Keratinocyte (primary cell): ENCODE data around the gene ALDOA. TPM values are rescaled to one million over a fixed set of nuclear protein-coding genes. Genes with fewer than 3 reads are reported as not detected.

Experiments
- DNase-seq: peaks from one replicate; pipeline ENCODE4 v3.0.0-alpha.2; 2011; ENCODE audit warnings: low read depth, missing footprints, low spot score
- FAIRE-seq: peaks from 2 replicates; lab custom pipeline; 2011; peaks lifted over from hg19 to GRCh38; lab: Jason Lieb, UNC
- H2AFZ ChIP-seq: 2 replicates; pipeline ENCODE4 v1.6.0; 2012; ENCODE audit warnings: low read length, control low read depth, inconsistent platforms; ENCODE audit not compliant: control insufficient read depth
- H3K27ac ChIP-seq: 2 replicates; pipeline ENCODE4 v1.5.1; 2011; ENCODE audit warnings: low read length; ENCODE audit not compliant: control insufficient read depth, insufficient read depth
- H3K27me3 ChIP-seq: 3 replicates; pipeline ENCODE4 v1.6.0; 2011; ENCODE audit warnings: low read length; ENCODE audit not compliant: control insufficient read depth, insufficient read depth; ENCODE audit errors: extremely low read depth
- H3K36me3 ChIP-seq, 2 experiments: 2 replicates in 1 of 2; 3 replicates in 1 of 2; pipeline ENCODE4 v1.5.1; 2011; ENCODE audit warnings: low read length in 2 of 2, mild to moderate bottlenecking in 1 of 2; ENCODE audit not compliant: control insufficient read depth in 2 of 2, insufficient read depth in 2 of 2; ENCODE audit errors: extremely low read depth in 1 of 2
- H3K4me1 ChIP-seq: 3 replicates; pipeline ENCODE4 v1.5.1; 2011; ENCODE audit warnings: low read length; ENCODE audit not compliant: control insufficient read depth, insufficient read depth; ENCODE audit errors: extremely low read depth
- H3K4me2 ChIP-seq: 3 replicates; pipeline ENCODE4 v1.6.0; 2011; ENCODE audit warnings: low read depth, low read length; ENCODE audit not compliant: control insufficient read depth, insufficient read depth; ENCODE audit errors: extremely low read depth
- H3K4me3 ChIP-seq, 3 experiments: fragments of 200-600 bp in 1 of 3; sonication (generic) in 1 of 3; 2 replicates in 2 of 3; 3 replicates in 1 of 3; pipeline ENCODE4 v1.5.1; 2011 to 2016; ENCODE audit warnings: low read length in 3 of 3, mild to moderate bottlenecking in 3 of 3, control low read depth in 2 of 3, inconsistent platforms in 1 of 3, low read depth in 1 of 3, mixed read lengths in 1 of 3, mixed run types in 1 of 3, moderate library complexity in 1 of 3; ENCODE audit not compliant: control insufficient read depth in 2 of 3, insufficient read depth in 2 of 3; ENCODE audit errors: extremely low read depth in 1 of 3
- H3K79me2 ChIP-seq: 2 replicates; pipeline ENCODE4 v1.6.0; 2012; ENCODE audit warnings: low read length; ENCODE audit not compliant: control insufficient read depth, insufficient read depth
- H3K9ac ChIP-seq: 3 replicates; pipeline ENCODE4 v1.6.0; 2011; ENCODE audit warnings: low read length; ENCODE audit not compliant: control insufficient read depth, insufficient read depth; ENCODE audit errors: extremely low read depth
- H3K9me1 ChIP-seq: 3 replicates; pipeline ENCODE4 v1.6.0; 2011; ENCODE audit warnings: low read length; ENCODE audit not compliant: control insufficient read depth, insufficient read depth; ENCODE audit errors: extremely low read depth
- H3K9me3 ChIP-seq: 2 replicates; pipeline ENCODE4 v1.5.1; 2012; ENCODE audit warnings: low read depth, low read length; ENCODE audit not compliant: control insufficient read depth
- H4K20me1 ChIP-seq: 3 replicates; pipeline ENCODE4 v1.6.0; 2011; ENCODE audit warnings: low read length; ENCODE audit not compliant: control insufficient read depth, insufficient read depth; ENCODE audit errors: extremely low read depth
- EZH2 ChIP-seq: IDR thresholded peaks from one replicate; pipeline ENCODE4 v1.6.1; 2012; ENCODE audit warnings: inconsistent platforms, mild to moderate bottlenecking, low read length, moderate library complexity
- dilution Hi-C: fragments of 300-500 bp; cut with MboI; formaldehyde crosslinking; loops from one replicate; pipeline ENCODE4 v1.7.0; 2020; ENCODE audit warnings: low sequenced_read_pairs; ENCODE audit not compliant: extremely low pct_ligation_motif_present
- polyA plus RNA-seq, 5 experiments: library from polyadenylated mRNA; depleted of rRNA in 3 of 5; stranded (reverse) in 3 of 5; stranded (forward) in 1 of 5; unstranded in 1 of 5; fragments of >200 nt; gene quantifications; 1 replicate in 1 of 5; 2 replicates in 3 of 5; 3 replicates in 1 of 5; pipeline versions ENCODE4 v1.2.1 to v1.2.3, GENCODE V29; 2011 to 2012; ENCODE audit warnings: missing spikeins in 2 of 5, low read depth in 1 of 5, low replicate concordance in 1 of 5
- TF ChIP-seq, protein P1 (sequence below), 3 experiments: IDR thresholded peaks in 1 of 3; conservative IDR thresholded peaks in 1 of 3; optimal IDR thresholded peaks in 1 of 3; 2 replicates in 2 of 3; 3 replicates in 1 of 3; pipeline versions ENCODE3 to v1.5.1; 2011; ENCODE audit warnings: low read length in 3 of 3, mild to moderate bottlenecking in 3 of 3, moderate library complexity in 2 of 3, control low read depth in 1 of 3, inconsistent platforms in 1 of 3; ENCODE audit not compliant: insufficient read depth in 2 of 3; ENCODE audit errors: extremely low read depth in 1 of 3

ALDOA gene
- polyA plus RNA-seq, 1 donor (not counting 4 experiments of a cell fraction or from before 2014, with no cell fraction given): 800 TPM

DNA sequence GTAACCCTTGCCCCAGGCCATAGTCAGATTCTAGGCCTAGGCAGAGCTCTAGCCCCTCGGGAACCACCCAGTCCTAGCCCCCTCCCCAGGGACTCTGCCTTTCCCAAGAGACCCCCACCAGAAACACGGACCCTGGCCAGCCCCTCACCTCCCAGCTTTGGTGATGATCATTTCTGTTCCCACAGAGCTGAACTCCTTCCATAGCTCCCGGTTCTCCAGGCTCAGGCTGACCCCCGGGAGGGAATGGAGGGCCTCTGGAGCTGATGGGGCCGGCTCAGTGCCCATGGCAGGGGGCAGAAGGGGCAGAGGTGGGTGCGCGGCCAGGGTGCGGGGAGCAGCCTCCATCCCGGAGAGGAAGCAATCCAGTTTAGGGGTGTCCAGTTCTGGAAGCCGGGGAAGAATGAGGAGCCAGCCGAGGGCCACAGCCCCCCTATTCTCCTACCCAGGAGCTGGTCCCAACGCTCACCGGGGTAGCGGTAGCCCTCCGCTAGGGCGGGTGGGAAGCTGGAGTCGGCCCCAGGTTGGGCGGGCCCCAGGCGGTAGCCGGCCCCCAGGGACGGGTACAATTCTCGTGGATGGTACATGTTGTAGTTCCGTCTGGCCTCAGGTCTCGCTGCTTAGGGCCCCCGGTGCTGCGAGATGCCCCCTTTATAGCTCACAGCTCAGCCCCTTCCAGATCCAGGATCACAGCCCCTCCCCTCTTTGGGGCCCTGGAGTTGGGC is 25.2 kb downstream of the ALDOA start:
- FAIRE-seq (no peak), DNase-seq (no peak)
- peaks cover 51% of the 10 kb centered on the region for H3K4me1 ChIP-seq
- TF ChIP-seq, protein P1, sequence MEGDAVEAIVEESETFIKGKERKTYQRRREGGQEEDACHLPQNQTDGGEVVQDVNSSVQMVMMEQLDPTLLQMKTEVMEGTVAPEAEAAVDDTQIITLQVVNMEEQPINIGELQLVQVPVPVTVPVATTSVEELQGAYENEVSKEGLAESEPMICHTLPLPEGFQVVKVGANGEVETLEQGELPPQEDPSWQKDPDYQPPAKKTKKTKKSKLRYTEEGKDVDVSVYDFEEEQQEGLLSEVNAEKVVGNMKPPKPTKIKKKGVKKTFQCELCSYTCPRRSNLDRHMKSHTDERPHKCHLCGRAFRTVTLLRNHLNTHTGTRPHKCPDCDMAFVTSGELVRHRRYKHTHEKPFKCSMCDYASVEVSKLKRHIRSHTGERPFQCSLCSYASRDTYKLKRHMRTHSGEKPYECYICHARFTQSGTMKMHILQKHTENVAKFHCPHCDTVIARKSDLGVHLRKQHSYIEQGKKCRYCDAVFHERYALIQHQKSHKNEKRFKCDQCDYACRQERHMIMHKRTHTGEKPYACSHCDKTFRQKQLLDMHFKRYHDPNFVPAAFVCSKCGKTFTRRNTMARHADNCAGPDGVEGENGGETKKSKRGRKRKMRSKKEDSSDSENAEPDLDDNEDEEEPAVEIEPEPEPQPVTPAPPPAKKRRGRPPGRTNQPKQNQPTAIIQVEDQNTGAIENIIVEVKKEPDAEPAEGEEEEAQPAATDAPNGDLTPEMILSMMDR (optimal IDR thresholded peaks at IDR 0.05 in 1 of 3, IDR thresholded peaks at IDR 0.05 in 1 of 3, conservative IDR thresholded peaks at IDR 0.05 in 1 of 3; ENCODE audit: extremely low read depth in 1 of 3, insufficient read depth in 2 of 3, low read length in 3 of 3): no peak
- no peak for TF ChIP-seq EZH2
- H4K20me1 ChIP-seq: no peaks in the 10 kb centered on the region
- H3K9me3 ChIP-seq: no peaks in the 10 kb centered on the region
- H3K27ac ChIP-seq: peak overlapping the region; percentile 63
- dilution Hi-C loops: no loop called here
- no peaks in the 10 kb centered on the region for H3K79me2 ChIP-seq
- no peaks in the 10 kb centered on the region for H3K27me3 ChIP-seq
- H2AFZ ChIP-seq: peak overlapping the region; percentile 44
- H3K9ac ChIP-seq: peak overlapping the region; percentile 10
- peak overlapping the region; percentile 72 for H3K4me2 ChIP-seq
- no peaks in the 10 kb centered on the region for H3K9me1 ChIP-seq
- H3K4me3 ChIP-seq: peak overlapping the region in 1 of 3 experiments; percentile 10
- peaks cover 0 to 2% of the 10 kb centered on the region in 2 experiments for H3K36me3 ChIP-seq

DNA sequence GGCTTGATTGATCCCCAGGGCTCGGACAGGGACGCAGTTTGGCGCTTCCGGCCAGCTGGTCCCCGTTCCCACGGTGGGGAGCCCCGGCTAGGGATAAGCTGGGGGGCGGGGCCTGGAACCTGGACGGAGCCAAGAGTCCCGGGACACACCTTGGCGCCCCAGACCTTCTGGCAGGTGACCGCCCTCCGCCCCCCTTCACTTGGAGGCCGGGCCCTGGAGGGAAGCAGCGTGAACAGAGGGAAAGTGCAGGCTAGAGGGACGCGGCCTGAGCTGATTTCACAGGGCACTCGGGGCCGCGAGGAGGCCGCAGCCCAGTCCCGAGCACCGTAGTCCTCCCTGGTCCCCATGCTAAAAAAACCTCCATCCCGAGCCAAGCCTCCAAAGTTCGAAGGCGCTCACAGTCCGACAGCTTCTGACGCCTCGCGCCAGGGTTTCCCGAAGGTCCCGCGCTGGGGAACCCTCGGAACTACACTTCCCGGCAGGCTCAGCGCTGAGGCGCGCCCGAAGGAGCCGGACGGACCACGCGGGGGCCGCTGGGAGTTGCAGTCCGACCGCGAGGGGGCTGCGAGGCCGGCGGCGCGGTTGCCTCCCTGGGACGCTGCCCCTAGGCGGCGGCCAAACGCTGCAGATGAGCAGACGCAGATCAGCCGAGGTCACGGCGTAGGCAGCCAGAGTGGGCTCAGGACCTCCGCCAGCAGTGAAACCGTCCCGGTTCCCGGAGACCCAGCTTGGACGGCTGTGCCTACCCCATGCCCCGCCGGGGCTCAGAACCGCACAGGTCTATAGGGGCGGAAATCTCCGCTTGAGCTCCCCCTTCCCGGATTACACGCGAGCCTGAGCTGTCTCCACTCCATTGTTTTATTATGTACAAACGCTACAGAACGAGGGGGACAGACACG is 26.2 kb downstream of the ALDOA start, which contains the start of gene TBX6:
TBX6 (minus strand) TSS at position 451 of the 899 bp plus-strand sequence. CDS start 731 bp downstream, outside the sequence.
- Histone ChIP-seq H2AFZ (peak within 1 kb of the TSS; percentile 76), H3K27ac (peak within 1 kb of the TSS; percentile 63), H3K4me2 (peak within 1 kb of the TSS; percentile 72), H3K9ac (peak within 1 kb of the TSS; percentile 66), H3K4me3 (peak within 1 kb of the TSS; percentile 22 to 60 (median 46)), H3K27me3 (no peaks in the 10 kb centered on the region), H4K20me1 (no peaks in the 10 kb centered on the region), H3K9me3 (no peaks in the 10 kb centered on the region), H3K9me1 (no peaks in the 10 kb centered on the region), H3K4me1 (peaks cover 51% of the 10 kb centered on the region), H3K79me2 (no peaks in the 10 kb centered on the region), H3K36me3 (no peaks in the 10 kb centered on the region)
- no peak for FAIRE-seq
- dilution Hi-C loops: no loop called here
- TF ChIP-seq EZH2: no peak
- TF ChIP-seq, protein P1 (optimal IDR thresholded peaks at IDR 0.05 in 1 of 3, IDR thresholded peaks at IDR 0.05 in 1 of 3, conservative IDR thresholded peaks at IDR 0.05 in 1 of 3; ENCODE audit: extremely low read depth in 1 of 3, insufficient read depth in 2 of 3, low read length in 3 of 3): peak; percentile 56 to 84 (median 71)
- DNase-seq: no peak
